Measurements from ENCODE around the gene FMNL2. TPM values are rescaled to one million over a fixed set of nuclear protein-coding genes. Genes with fewer than 3 reads are reported as not detected.

FMNL2 gene
- total RNA-seq, 4 donors from 2014 or later: 6.7 to 17.2 (median 11.5) TPM

GRCh38 chr2:152613235-152613634 lies 278.3 kb downstream of the FMNL2 start:
- no peak overlapping the region for H3K4me3 ChIP-seq
- no peak for TF ChIP-seq POLR2A (IDR thresholded peaks at IDR 0.05)
- TF ChIP-seq CTCF (IDR thresholded peaks at IDR 0.05 in 4 of 5, conservative IDR thresholded peaks at IDR 0.05 in 1 of 5): no peak
- ATAC-seq (no peak), DNase-seq (no peak)
- intact Hi-C loops (cut with DNase I; ENCODE audit: low total_unique reads) (no loop called here), in situ Hi-C loops (cut with MboI; ENCODE audit: low sequenced_read_pairs in 4 of 4) (no loop called here)
- peak overlapping the region; percentile 1 to 75 (median 71) for H3K27ac ChIP-seq
- peaks cover 44 to 71% of the 10 kb centered on the region in 2 donors for H3K4me1 ChIP-seq
- no peaks in the 10 kb centered on the region for H3K27me3 ChIP-seq
- H3K9me3 ChIP-seq: no peaks in the 10 kb centered on the region
- H3K36me3 ChIP-seq: peaks cover 0 to 11% of the 10 kb centered on the region in 2 donors

- Histone ChIP-seq H3K27ac (peak overlapping the region; percentile 13 to 68 (median 29)), H3K9me3 (no peaks in the 10 kb centered on the region), H3K4me1 (peaks cover 35 to 64% of the 10 kb centered on the region in 2 donors), H3K27me3 (no peaks in the 10 kb centered on the region), H3K4me3 (no peak overlapping the region), H3K36me3 (peaks cover 0 to 18% of the 10 kb centered on the region in 2 donors)
- ATAC-seq (no peak), DNase-seq (no peak)
- in situ Hi-C loops (cut with MboI; ENCODE audit: low sequenced_read_pairs in 4 of 4): no loop called here
- intact Hi-C loops (cut with DNase I; ENCODE audit: low total_unique reads): loop anchor here (5.0 kb wide), 1 partner anchor 148 kb away; no protein-coding TSS in a partner anchor
- TF ChIP-seq POLR2A (IDR thresholded peaks at IDR 0.05) (no peak), CTCF (IDR thresholded peaks at IDR 0.05 in 4 of 5, conservative IDR thresholded peaks at IDR 0.05 in 1 of 5) (no peak)
Observed at GRCh38 chr2:152615177-152615576, 280.2 kb downstream of the FMNL2 start.

- in situ Hi-C loops (cut with MboI; ENCODE audit: low sequenced_read_pairs in 4 of 4) (no loop called here), intact Hi-C loops (cut with DNase I; ENCODE audit: low total_unique reads) (loop anchor here (5.0 kb wide), 1 partner anchor 150 kb away; no protein-coding TSS in a partner anchor)
Observed at GRCh38 chr2:152617456-152618192, 282.6 kb downstream of the FMNL2 start.

GRCh38 chr2:152618193-152618564 lies 283.2 kb downstream of the FMNL2 start:
- peaks cover 23 to 61% of the 10 kb centered on the region in 2 donors for H3K4me1 ChIP-seq
- H3K36me3 ChIP-seq: peaks cover 0 to 18% of the 10 kb centered on the region in 2 donors
- no peak for TF ChIP-seq POLR2A (IDR thresholded peaks at IDR 0.05)
- no peak for TF ChIP-seq CTCF (IDR thresholded peaks at IDR 0.05 in 4 of 5, conservative IDR thresholded peaks at IDR 0.05 in 1 of 5)
- intact Hi-C loops (cut with DNase I; ENCODE audit: low total_unique reads): loop anchor here (5.0 kb wide), 1 partner anchor 151 kb away; no protein-coding TSS in a partner anchor
- no peaks in the 10 kb centered on the region for H3K9me3 ChIP-seq
- no peak overlapping the region for H3K4me3 ChIP-seq
- in situ Hi-C loops (cut with MboI; ENCODE audit: low sequenced_read_pairs in 4 of 4): no loop called here
- H3K27ac ChIP-seq: peak overlapping the region in 1 of 4 donors; percentile 1
- no peaks in the 10 kb centered on the region for H3K27me3 ChIP-seq
- DNase-seq: no peak
- ATAC-seq: no peak

More at GRCh38 chr2:152617456-152618192, 282.6 kb downstream of the FMNL2 start:
- Histone ChIP-seq H3K27ac (peak overlapping the region in 1 of 4 donors; percentile 1), H3K9me3 (no peaks in the 10 kb centered on the region), H3K27me3 (no peaks in the 10 kb centered on the region), H3K4me1 (peaks cover 24 to 65% of the 10 kb centered on the region in 2 donors), H3K4me3 (no peak overlapping the region), H3K36me3 (peaks cover 0 to 18% of the 10 kb centered on the region in 2 donors)
- ATAC-seq: no peak
- DNase-seq: no peak
- TF ChIP-seq CTCF (IDR thresholded peaks at IDR 0.05 in 4 of 5, conservative IDR thresholded peaks at IDR 0.05 in 1 of 5) (no peak), POLR2A (IDR thresholded peaks at IDR 0.05) (no peak)

Measured in gastrocnemius medialis (tissue), 4 donors.